ENCODE results near the gene CYP3A7.
"Not testable (repeated sequence)": the region's sequence is repeated elsewhere in the genome, so short reads cannot be mapped to it uniquely, and the experiment has no call there.

GRCh38 chr7:99773395-99773794, 38.4 kb upstream of the CYP3A7 start:
- not testable (repeated sequence) for TF ChIP-seq CTCF, POLR2A (IDR thresholded peaks at IDR 0.05)
